Measurements from ENCODE around the gene STAMBPL1.

DNA sequence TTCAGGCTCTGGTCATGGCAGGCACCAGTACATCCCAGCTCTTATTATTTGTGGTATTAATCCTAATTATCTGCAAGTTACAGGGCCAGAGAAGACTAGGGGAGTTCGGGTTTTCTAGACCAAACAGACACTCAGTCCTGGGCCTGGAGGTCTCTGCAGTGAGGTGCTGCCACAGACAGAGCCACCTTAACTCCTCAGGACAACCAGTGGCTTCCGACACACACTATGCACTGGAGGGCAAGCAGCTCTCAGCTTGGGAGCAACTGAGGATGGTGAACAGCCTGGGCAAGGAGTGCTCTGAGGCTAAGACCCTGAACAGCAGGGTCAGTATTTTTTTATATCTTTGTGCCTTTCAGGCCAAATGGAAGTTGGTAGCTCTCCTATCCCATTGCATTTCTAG, 53.5 kb downstream of the STAMBPL1 start:
- TF ChIP-seq EZH2 (IDR thresholded peaks at IDR 0.05; ENCODE audit: insufficient read depth, low read length), result no peak
- TF ChIP-seq, protein P1, sequence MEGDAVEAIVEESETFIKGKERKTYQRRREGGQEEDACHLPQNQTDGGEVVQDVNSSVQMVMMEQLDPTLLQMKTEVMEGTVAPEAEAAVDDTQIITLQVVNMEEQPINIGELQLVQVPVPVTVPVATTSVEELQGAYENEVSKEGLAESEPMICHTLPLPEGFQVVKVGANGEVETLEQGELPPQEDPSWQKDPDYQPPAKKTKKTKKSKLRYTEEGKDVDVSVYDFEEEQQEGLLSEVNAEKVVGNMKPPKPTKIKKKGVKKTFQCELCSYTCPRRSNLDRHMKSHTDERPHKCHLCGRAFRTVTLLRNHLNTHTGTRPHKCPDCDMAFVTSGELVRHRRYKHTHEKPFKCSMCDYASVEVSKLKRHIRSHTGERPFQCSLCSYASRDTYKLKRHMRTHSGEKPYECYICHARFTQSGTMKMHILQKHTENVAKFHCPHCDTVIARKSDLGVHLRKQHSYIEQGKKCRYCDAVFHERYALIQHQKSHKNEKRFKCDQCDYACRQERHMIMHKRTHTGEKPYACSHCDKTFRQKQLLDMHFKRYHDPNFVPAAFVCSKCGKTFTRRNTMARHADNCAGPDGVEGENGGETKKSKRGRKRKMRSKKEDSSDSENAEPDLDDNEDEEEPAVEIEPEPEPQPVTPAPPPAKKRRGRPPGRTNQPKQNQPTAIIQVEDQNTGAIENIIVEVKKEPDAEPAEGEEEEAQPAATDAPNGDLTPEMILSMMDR (IDR thresholded peaks at IDR 0.05; ENCODE audit: insufficient read depth, low read depth, low read length), result no peak

All from astrocyte (in vitro differentiated cells and primary cell).